Subcutaneous adipose tissue (tissue), 4 donors: ENCODE results near the gene SFMBT2. TPM values are rescaled to one million over a fixed set of nuclear protein-coding genes. Genes with fewer than 3 reads are reported as not detected.

Experiments used
- total RNA-seq, 4 donors: library from RNA; depleted of rRNA; stranded (reverse); fragments of >200 nt; gene quantifications; one replicate each; pipeline ENCODE4 v1.1.0, GENCODE V29; 2016
- TF ChIP-seq, protein P1 (sequence below): fragments of 450-650 bp; IDR thresholded peaks from one replicate; pipeline ENCODE4 v1.5.1; 2016; ENCODE audit warnings: low read depth, mild to moderate bottlenecking, control low read depth, antibody characterized with exemption, moderate library complexity

The SFMBT2 gene
- total RNA-seq, 4 donors from 2014 or later, result 3.7 to 11.7 (median 7.0) TPM

DNA sequence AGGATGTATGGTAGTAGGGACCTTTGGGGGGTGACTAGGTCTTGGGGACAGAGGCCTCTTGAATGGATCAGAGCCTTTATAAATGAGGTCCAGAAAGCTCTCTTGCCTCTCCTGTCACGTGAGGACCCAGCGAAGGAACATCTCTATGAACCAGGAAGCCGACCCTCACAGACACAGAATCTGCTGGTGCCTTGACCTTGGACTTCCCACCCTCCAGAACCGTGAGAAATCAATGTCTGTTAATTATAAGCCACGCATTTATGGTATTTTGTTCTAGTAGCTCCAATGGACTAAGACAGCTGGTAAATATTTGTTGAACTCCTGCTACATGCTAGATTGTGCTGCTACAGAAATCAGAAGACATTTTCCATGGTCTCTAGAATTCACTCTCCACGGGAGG, 276.9 kb downstream of the SFMBT2 start:
- TF ChIP-seq, protein P1, sequence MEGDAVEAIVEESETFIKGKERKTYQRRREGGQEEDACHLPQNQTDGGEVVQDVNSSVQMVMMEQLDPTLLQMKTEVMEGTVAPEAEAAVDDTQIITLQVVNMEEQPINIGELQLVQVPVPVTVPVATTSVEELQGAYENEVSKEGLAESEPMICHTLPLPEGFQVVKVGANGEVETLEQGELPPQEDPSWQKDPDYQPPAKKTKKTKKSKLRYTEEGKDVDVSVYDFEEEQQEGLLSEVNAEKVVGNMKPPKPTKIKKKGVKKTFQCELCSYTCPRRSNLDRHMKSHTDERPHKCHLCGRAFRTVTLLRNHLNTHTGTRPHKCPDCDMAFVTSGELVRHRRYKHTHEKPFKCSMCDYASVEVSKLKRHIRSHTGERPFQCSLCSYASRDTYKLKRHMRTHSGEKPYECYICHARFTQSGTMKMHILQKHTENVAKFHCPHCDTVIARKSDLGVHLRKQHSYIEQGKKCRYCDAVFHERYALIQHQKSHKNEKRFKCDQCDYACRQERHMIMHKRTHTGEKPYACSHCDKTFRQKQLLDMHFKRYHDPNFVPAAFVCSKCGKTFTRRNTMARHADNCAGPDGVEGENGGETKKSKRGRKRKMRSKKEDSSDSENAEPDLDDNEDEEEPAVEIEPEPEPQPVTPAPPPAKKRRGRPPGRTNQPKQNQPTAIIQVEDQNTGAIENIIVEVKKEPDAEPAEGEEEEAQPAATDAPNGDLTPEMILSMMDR, result no peak

DNA sequence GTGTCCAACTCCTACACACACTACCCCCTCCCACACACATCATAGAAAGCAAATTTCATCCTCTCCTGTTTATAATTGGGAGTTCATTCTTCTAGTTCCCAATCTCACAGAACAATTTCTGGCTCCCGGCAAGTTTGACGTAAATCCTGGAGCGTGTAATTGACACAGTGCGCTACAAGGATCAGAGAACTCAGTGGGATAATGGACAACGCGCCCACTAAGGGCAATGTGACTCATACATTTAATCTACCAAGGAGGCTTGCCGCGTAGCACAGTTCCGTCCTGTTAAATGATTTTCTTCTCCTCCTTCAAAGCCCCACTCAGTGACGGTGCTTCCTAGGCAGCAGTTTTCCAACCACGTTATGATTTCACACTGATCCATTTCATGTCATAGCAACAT, 277.6 kb downstream of the SFMBT2 start:
- TF ChIP-seq, protein P1, result no peak

DNA sequence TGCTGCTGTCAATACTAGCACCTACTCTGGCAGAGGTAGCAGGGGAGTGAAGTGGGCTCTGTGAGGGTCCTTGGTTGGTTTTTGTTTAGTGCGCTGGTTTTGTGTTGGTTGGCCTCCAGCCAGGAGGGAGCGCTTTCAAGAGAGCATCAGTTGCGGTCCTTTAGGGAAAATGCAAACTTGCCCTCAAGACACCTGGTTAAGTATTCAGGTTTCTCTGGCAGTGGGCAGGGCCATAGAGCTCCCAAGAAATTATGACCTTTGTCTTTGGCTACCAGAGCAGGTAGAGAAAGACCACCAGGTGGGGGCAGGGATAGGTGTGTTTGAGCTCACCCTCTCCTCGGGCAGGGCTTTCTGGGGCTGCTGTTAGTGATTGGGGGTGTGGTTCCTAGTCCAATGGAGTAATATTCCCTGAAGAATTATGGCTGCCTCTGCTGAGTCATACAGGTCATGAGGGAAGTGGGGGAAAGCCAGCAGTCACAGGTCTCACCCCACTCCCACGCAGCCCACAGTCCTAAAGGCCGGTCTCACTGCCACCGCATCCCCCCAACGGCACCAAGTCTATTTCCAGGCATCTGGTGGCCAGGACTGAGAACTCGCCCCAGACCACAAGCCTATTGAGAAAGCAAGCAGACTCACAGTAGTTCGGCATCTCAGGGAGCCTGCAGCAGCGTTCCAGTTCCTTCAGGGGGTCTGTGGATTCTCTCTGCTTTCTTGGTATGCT, 280.5 kb downstream of the SFMBT2 start:
- TF ChIP-seq, protein P1, result no peak

DNA sequence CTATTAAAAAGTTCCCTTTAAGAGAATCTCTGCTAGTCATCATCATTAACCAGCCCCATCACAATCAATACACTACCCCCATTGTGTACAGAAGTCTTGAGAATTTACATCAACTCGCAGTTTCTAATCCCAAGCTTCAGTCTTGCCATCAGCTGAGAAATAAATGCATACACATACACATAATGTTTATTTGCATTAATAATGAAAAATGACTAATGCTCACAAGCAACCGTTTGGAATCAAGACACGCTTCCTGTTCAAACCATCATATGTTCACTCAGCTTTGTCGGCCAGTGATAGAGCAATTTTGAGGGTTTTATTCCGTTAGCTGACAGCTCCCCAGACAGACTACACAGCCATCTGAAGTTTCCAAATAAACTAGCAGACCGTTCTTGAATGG, 287.1 kb downstream of the SFMBT2 start:
- TF ChIP-seq, protein P1, result no peak

DNA sequence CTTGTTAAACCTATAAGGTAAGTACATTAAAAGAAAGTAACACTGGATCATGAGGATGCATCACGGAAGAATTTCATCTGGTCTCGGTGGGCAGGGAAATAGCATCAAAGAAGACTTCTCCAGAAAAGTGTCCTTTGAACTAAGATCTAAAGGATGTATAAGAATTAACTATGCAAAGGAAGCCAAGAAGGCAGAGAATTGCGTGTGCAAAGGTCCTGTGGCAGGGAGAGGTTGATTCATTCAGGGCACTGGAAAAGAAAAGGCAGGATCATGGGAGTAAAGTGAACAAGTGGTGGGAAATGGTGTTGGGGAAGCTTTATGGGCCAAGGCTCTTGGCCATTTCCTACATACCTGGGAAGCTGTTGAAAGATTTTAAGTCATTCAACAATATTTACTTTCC, 288.3 kb downstream of the SFMBT2 start:
- TF ChIP-seq, protein P1, result no peak

DNA sequence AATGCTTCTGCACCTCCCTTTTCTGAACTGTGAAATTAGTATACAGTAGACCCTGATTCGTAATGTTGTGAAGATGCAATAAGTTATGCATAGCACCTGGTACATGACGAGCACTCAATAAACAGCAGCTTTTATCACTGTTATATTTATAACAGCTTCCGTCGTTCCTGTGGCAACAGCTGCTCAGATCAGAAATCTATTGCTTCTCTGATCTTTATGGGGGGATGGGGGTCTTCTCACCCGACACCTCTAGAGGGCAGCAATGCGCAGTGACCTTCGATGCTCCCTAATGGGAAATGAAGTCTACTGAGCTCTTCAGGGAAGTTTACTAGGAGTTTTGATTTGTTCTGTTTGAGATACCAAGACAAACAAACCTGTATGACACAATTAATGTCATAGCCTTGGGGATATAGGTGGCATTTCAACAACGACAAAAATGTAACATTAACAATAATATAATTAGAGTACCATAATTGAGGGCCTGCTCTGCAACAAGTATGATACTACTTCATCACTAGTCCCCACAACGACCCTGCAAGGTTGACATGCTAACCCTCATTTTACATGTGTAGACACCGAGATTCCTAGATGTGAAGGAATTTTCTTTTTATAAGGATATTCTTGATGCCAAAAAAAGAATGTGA, 289.6 kb downstream of the SFMBT2 start:
- TF ChIP-seq, protein P1, result no peak

DNA sequence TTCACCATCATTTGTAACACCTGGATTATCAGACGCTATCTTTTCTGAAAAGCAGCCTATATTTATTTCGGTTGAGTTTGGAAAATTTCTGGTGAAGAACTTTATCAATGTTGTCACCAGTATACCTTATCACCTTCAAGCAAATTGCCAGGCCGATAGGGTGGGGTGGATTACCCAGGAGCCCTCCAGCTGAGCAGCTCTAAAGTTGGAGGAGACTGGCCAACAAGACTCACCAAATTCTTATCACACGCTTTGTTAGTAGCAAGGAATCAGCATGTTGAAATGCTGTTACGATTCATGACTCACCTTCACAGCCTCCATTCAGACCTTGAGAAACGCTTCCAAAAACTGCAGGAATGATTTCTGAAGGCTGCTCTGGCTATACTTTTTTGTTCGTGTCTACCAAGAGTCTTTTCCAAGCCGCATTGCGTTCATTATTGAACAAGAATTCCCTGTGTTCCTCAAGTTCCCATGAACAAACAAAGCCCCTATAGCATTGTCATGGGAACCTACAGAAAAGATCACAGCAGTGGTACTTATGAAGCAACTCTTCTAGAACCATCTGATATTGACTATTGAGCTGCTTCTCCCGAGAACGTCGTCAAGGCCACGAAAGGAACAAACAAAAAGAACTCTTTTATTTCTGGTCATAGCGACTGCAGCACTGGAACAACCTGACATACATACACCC, 291.4 kb downstream of the SFMBT2 start:
- TF ChIP-seq, protein P1, result no peak
